ENCODE data around the gene EFNA3. TPM values are rescaled to one million over a fixed set of nuclear protein-coding genes. Genes with fewer than 3 reads are reported as not detected.

Gene EFNA3
- total and polyA plus RNA-seq, 2 experiments from 2014 or later, result 10.3 to 13.6 TPM

DNA sequence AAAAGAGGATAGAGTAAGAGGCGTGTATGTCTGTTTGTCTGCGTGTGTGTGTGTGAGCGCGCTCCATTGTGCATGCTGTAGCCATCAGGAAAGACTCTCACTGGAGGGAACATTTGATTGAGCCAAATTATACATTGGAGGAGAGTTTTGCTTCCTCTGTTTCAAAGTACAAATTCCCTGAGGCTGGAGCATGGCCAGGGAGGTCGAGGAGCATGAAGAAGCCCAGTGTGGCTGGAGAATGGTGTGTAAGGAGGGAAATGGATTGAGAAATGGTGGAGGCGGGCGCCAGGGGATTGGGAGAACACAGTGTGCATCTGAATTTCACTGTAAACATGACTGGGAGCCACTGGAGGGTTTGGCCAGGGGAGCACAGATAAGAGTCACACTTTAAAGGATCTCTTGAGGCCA is 27.0 kb downstream of the EFNA3 start (continued):
- TF ChIP-seq, protein P1, sequence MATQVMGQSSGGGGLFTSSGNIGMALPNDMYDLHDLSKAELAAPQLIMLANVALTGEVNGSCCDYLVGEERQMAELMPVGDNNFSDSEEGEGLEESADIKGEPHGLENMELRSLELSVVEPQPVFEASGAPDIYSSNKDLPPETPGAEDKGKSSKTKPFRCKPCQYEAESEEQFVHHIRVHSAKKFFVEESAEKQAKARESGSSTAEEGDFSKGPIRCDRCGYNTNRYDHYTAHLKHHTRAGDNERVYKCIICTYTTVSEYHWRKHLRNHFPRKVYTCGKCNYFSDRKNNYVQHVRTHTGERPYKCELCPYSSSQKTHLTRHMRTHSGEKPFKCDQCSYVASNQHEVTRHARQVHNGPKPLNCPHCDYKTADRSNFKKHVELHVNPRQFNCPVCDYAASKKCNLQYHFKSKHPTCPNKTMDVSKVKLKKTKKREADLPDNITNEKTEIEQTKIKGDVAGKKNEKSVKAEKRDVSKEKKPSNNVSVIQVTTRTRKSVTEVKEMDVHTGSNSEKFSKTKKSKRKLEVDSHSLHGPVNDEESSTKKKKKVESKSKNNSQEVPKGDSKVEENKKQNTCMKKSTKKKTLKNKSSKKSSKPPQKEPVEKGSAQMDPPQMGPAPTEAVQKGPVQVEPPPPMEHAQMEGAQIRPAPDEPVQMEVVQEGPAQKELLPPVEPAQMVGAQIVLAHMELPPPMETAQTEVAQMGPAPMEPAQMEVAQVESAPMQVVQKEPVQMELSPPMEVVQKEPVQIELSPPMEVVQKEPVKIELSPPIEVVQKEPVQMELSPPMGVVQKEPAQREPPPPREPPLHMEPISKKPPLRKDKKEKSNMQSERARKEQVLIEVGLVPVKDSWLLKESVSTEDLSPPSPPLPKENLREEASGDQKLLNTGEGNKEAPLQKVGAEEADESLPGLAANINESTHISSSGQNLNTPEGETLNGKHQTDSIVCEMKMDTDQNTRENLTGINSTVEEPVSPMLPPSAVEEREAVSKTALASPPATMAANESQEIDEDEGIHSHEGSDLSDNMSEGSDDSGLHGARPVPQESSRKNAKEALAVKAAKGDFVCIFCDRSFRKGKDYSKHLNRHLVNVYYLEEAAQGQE (IDR thresholded peaks at IDR 0.05; ENCODE audit: unreplicated experiment), result no peak
- TF ChIP-seq JUNB (IDR thresholded peaks at IDR 0.05; ENCODE audit: unreplicated experiment), result no peak
- TF ChIP-seq, protein P2, sequence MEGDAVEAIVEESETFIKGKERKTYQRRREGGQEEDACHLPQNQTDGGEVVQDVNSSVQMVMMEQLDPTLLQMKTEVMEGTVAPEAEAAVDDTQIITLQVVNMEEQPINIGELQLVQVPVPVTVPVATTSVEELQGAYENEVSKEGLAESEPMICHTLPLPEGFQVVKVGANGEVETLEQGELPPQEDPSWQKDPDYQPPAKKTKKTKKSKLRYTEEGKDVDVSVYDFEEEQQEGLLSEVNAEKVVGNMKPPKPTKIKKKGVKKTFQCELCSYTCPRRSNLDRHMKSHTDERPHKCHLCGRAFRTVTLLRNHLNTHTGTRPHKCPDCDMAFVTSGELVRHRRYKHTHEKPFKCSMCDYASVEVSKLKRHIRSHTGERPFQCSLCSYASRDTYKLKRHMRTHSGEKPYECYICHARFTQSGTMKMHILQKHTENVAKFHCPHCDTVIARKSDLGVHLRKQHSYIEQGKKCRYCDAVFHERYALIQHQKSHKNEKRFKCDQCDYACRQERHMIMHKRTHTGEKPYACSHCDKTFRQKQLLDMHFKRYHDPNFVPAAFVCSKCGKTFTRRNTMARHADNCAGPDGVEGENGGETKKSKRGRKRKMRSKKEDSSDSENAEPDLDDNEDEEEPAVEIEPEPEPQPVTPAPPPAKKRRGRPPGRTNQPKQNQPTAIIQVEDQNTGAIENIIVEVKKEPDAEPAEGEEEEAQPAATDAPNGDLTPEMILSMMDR (conservative IDR thresholded peaks at IDR 0.05; ENCODE audit: low read depth in 2 of 2), result no peak
- no peak for TF ChIP-seq EZH2phosphoT487 (IDR thresholded peaks at IDR 0.05; ENCODE audit: unreplicated experiment)

DNA sequence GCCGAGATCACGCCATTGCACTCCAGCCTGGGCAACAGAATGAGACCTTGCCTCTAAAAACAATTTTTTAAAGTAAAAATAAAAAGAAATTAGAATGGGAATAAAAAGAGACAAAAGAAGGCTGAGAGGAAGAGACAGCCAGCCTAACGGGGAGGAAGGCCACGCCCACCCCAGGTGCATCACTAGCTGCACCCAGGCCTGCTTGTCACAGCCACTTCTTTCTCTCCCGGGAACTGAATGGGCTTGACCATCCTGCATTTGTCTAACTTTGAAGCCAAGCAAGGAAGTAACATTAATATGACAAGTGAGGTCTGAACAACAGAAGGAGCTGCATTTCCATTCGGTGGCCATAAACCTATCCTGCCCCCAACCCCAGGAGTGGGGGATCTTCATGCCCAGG is 28.2 kb downstream of the EFNA3 start:
- Histone ChIP-seq H3K27me3 (ENCODE audit: insufficient read depth) (no peaks in the 10 kb centered on the region), H3K4me2 (no peak overlapping the region), H4K20me1 (replicated peaks; ENCODE audit: insufficient read depth) (no peaks in the 10 kb centered on the region), H3K36me3 (ENCODE audit: insufficient read depth) (no peaks in the 10 kb centered on the region), H3K9me2 (ENCODE audit: insufficient read depth) (no peaks in the 10 kb centered on the region), H3K27ac (ENCODE audit: low read depth) (no peak overlapping the region), H3F3A (replicated peaks; ENCODE audit: low read depth) (no peaks in the 10 kb centered on the region), H2AFZ (0 out of 2 replicates have a peak overlapping the region, but pooled peaks have one; percentile 23), H3K79me2 (replicated peaks; ENCODE audit: insufficient read depth) (no peaks in the 10 kb centered on the region), H3K4me3 (no peak overlapping the region), H3K4me1 (ENCODE audit: insufficient read depth) (no peaks in the 10 kb centered on the region; the same call in 1 of the 2 replicates)
- Mint-ChIP-seq H3K27ac (no peak overlapping the region), H3K9me3 (no peaks in the 10 kb centered on the region), H3K27me3 (ENCODE audit: insufficient read depth, low read depth, poor library complexity) (peaks cover 1% of the 10 kb centered on the region), H3K36me3 (ENCODE audit: low read depth) (no peaks in the 10 kb centered on the region), H3K4me3 (no peak overlapping the region; the same call in 2 of the 3 replicates), H3K4me1 (0 out of 3 replicates have a peak, but pooled peaks cover under 1% of the 10 kb centered on the region)
- TF ChIP-seq, protein P2 (conservative IDR thresholded peaks at IDR 0.05; ENCODE audit: low read depth in 2 of 2), result no peak
- TF ChIP-seq EZH2 (IDR thresholded peaks at IDR 0.05; ENCODE audit: low read depth, unreplicated experiment), result no peak
- TF ChIP-seq, protein P1 (IDR thresholded peaks at IDR 0.05; ENCODE audit: unreplicated experiment), result no peak
- peak; percentile 27 for DNase-seq (ENCODE audit: low spot score)
- ATAC-seq, result 0 out of 3 replicates have a peak, but pooled peaks have one; percentile 33
